HG03095 (cell line): ENCODE data around the gene TNFSF18.
"Not testable (repeated sequence)": the region's sequence is repeated elsewhere in the genome, so short reads cannot be mapped to it uniquely, and the experiment has no call there.

Experiments
- ATAC-seq: cut with Tn5 transposase; IDR thresholded peaks from one replicate; pipeline ENCODE4 v1.9.1; 2021; ENCODE audit warnings: moderate library complexity; ENCODE audit not compliant: unreplicated experiment

Gene TNFSF18, protein sequence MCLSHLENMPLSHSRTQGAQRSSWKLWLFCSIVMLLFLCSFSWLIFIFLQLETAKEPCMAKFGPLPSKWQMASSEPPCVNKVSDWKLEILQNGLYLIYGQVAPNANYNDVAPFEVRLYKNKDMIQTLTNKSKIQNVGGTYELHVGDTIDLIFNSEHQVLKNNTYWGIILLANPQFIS

DNA sequence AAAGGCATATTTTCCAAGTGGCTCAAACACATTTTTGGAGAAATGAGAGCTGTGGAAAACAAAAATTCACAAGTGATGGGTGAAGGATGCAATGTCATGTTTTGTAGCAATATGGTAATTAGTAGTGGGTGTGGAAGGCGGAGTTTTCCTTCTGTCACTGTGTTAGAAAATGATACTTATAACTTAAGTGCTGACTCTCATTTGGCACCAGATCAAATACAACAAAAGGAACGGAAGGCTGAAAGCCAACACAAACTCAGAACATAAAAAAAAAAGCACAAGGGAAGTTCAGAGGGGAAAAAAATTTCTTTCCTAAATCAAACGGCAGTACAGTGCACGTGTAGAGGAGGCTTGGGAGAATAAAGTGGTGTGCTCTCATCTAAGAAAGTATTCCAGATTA, at the start of gene TNFSF18:
TNFSF18 (minus strand) TSS at position 77 of the 400 bp plus-strand sequence; CDS start at position 32, 45 bp downstream.
- no peak for ATAC-seq

DNA sequence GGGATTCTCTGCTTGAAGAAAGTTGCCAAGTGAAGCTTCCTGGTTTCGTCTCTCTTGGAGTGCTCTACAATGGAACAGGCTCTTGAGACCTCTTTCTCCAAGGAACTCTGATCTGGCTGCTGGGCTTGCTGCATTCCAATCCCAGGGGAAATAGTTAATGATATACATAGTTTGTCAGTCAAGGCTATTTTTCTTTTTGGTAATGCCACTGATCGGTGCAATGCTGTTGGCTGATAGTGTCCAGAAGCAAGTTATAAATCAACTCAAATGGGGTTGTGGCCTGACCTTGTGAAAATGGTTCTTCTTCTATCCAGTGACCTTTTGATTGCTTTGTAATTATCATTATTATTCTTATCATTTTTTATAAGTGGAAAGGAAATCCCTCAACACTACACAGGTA, 48.4 kb upstream of the TNFSF18 start:
- no peak for ATAC-seq

DNA sequence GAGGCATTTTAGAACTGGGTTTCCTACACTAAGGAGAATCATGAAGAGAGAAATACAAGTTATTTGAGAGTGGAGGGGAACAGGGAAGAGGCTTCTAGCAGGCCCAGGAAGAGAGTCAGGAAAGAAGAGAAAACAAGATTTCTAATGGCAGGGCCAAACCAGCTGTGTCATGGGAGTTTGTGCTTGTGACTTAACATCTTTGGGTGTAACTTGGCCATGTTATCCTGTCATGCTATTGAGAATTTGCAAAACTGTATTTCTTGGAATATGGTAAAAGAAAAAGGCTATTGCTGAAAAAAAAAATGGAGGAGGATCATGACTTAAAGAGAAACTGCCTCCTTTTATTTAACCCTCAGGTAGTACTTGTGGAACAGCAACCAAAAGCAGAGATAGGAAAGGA, 47.4 kb upstream of the TNFSF18 start:
- ATAC-seq = no peak

DNA sequence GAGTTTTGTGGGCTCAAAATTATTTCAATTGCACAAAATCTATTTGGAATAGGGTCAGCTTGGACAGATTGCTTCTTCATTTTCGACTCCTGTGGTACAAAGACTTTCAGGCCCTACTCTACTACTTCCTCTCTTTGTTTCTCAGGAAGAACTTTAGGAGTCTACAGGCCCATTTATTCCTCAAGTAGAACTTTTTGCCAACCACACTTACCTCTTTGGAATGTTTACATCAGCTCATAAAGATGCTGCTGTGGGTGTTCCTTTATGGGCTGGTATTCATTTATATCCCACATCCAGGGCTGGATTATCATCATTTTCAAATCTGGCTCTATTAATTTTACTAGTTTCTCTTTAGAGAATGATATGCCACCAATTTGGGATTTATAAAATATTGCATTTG, 46.3 kb upstream of the TNFSF18 start:
- ATAC-seq = no peak

DNA sequence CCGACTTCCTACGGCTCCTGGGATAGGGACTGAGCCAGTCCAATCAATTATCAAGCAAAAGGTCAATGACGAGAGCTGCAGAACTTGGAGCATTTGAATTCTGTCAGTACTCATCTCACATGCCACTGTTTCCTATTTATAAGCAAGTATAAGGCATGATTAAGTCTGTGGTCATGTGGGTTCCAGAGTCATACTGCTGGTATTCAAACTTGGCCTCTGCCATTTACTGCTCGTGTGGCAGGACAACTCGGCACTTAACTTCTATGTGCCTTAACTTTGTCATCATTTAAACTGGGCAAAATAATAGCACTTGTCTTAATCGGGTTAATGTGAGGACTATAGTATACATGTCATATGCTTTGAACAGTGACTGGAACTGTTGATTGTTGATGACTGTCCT, 44.9 kb upstream of the TNFSF18 start:
- no peak for ATAC-seq

DNA sequence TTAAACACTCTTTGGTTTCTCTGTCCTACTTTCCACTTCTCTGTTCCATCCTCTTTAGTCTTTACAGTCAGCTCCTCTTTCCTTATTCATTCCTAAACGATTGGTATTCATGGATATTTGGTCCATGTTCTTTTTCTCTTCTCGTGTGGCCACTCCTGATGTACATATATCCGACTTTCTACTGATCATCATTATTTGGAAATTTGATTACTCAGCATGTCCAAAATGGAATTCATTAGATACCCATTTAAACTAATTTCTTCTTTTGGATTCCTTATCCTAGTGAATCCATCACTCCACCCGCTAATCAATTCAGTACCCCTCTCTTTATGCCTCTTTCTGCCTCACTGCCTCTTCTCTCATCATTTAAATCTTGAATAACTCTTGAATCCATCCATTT, 43.8 kb upstream of the TNFSF18 start:
- ATAC-seq = no peak

DNA sequence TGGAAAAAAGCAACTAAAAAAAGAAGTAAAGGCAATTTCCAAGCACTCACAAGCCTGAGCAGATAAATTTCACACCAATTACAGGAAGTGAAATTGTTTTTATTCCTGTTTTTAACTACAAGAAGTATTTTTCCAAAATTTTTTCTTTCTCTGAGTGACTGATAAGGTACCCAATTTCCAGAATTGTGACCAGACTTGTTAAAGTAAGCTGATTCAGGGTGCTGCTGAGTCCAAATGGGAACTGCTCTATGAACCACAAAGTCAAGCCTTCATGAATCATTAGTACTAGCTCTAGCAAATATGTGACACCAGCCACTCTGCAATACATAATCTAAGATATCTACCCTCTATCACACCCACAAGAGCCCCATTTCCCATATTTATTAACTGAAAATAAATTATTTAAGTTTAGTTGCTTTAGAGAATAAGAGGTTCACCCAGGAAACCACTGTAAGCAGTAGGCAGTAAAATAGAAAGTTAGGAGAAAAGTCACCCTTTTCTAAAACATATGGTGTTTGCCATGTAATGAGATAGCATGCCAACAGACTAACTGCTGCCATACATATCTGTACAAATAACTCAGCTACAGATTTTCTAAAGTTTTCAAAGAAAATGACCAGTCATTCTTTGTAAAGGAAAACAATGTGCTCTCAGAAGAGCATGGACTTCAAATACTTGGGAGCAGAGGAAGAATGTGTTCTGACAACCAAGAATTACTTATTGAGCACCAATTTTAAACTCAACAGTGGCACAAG, 43.1 kb upstream of the TNFSF18 start:
- ATAC-seq = no peak

DNA sequence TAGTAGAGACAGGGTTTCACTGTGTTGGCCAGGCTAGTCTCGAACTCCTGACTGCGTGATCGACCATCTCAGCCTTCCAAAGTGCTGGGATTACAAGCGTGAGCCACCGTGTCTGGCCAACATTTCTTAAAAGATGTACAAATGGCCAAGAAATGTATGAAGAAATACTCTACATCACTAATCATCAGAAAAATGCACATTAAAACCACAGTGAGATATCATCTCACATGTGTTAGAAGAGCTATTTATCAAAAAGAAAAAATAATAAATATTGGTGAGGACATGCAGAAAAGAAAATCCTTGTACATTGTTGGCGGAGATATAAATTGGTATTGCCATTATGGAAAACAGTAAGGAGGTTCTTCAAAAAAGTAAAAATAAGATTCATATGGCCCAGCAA, 33.6 kb upstream of the TNFSF18 start:
- ATAC-seq = no peak

DNA sequence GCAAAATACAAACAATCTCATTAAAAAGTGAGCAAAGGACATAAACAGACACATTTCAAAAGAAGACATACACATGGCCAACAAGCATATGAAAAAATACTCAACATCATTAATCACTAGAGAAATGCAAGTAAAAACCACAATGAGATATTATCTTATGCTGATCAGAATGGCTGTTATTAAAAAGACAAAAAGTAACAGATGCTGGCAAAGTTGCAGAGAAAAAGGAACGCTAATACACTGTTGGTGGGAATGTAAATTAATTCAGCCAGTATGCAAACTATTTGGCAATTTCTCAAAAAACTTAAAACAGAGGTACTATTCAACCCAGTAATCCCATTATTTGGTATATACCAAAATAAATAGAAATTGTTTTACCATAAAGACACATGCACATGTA, 32.2 kb upstream of the TNFSF18 start:
- ATAC-seq = no peak

DNA sequence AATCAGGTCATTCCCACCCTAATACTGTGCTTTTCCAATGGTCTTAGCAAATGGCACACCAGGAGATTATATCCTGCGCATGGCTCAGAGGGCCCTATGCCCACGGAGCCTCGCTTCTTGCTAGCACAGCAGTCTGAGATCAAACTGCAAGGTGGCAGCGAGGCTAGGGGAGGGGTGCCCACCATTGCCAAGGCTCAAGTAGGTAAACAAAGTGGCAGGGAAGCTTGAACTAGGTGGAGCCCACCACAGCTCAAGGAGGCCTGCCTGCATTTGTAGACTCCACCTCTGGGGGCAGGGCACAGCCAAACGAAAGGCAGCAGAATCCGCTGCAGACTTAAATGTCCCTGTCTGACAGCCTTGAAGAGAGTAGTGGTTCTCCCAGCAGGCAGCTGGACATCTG, 23.5 kb upstream of the TNFSF18 start:
- ATAC-seq = not testable (repeated sequence)

DNA sequence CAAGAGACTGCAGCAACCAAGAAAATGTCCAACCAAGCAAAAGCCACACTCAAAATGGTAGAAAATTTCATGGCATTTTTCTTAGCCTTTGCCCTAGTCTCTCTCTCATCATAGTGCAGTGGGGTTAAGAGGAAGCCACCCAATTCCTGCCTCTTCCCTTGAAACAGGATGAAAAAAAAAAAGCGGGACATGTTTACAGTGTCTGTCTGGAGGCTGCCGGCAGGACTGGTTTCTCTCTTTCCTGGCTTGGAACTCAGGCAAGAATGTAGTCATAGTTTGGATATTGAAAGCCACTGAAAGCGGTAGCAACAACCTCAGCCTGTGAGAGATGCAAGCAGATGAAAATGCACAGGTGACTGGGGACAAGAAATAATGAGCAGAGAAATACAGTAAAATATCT, 13.3 kb upstream of the TNFSF18 start:
- no peak for ATAC-seq

DNA sequence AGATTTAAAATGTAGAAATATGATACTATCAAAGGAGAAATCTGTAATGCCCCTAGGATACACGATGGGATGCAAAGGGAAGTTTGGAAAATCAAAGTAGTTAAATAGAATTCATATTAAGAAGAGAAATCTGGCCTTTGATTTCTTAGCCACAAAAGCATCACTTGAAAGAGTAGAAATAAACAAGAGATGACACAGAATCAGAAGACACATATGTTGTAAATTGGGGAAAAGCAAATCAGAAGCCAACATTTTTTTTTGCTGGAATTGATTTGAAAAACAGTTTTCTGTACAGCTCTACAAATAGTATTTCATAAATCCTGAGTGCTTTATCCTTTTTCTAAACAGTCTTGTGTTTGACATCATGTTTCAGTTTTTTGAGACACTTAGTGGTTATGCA, 12.4 kb upstream of the TNFSF18 start:
- no peak for ATAC-seq

DNA sequence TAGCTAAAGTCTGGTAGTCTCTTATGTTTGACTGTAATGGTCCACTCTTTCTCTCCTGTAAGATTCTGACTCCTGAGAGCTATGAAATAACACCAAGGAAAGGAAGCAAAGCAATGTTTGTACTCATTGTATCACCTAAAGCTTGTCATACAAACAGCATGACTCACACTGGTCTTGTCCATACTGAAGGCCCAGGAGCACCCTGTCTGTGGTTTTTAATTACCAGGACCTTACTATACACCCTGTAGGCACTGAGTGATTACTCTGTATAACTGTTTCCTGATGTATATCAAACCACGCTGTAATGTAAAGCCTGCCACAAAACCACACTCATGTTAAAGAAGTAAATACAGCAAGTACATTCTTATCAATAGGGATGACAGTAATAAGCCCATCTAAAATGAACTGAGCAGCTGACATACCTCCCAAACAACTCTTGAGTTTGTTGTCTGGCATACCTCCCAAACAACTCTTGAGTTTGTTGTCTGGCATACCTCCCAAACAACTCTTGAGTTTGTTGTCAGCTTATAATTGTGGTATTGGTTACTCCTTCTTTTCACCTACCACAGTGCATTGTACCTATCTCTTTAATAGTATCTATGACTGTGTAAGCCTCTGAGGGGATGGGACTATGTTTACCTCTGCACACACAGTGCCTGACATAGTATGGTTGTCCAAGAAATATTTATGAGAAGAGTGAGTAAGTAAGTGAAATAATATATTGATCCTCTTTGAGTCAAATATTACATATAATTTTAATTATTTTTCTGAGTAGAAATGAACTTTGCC, 11.6 kb upstream of the TNFSF18 start:
- ATAC-seq = no peak

DNA sequence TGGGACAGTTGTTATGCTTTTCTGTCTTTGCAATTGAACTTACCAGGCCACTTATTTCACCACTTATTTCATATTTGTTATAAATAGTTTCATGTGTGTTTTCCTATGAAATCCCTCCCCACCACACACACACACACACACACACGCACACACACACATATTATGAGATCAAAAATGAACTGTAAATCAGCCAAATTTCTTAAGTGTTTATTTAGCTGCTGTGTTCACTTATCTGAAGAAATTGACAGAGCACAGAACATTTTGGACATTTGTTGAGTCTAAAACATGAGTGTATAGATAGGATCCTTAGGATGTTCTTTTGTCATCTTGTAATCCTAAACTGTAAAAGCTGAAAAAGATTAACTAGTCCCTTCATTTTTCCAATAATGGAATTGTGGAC, 7.8 kb upstream of the TNFSF18 start:
- no peak for ATAC-seq

DNA sequence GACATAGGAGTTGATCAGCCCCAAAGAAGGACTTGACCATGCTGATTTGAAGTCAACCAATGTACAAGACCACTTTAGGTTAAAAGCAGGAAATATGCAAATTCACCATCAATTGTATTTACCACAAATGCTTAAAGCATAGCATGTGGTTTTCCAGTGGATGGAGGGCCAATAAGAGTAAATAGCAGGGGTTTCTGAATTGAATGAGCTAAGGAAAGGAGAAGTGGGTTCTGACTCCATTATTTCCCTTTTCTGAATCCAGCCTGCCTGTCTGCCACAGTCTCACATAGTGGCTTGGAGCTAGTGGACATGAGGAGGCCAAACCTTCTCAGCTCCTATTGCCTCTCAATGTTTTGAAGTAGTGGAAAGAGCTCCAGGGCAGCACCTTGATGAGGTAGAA, 7.2 kb upstream of the TNFSF18 start:
- no peak for ATAC-seq

DNA sequence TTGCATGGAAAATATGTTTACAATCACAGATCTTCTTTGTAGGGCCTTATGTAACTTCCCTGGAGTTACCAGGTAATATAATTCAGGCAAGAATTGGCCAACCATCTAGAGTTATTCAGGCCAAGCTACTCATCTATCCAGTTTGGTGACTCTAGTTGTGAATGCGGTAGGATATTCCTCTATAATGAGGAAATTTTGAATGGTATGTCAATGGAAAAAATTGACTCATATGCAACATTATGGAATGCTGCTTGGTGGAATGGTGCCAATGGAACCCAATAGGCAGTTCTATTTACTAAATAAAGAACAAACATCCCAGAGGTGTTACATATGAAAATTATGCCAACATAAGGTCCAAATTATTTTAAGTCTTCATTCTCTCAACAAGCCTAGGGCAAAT, 5.6 kb upstream of the TNFSF18 start:
- ATAC-seq = no peak

DNA sequence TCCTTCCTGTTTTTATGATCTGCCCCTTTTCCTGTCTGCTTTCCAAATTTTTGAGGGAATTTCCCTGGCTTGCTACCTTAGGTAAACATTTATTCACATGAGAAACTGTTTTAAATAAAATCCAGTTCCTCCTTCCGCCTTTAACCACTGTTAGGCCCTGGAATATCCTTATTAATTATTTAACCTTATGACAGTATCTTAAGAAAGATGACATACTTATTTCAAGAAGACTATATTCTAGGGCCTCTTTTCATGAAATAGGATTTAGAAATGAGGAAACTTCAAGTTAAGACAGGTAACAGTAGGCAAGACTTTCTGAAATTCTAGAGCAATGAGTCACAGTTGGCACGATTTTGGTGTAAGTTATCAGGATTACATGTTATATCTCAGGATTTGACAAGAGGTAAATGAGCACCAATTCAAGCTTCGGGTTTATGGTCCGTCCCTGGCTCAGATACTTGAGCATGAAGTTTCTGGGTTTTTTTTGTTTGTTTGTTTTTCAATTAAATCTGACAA, 2.0 kb upstream of the TNFSF18 start:
- ATAC-seq = no peak

DNA sequence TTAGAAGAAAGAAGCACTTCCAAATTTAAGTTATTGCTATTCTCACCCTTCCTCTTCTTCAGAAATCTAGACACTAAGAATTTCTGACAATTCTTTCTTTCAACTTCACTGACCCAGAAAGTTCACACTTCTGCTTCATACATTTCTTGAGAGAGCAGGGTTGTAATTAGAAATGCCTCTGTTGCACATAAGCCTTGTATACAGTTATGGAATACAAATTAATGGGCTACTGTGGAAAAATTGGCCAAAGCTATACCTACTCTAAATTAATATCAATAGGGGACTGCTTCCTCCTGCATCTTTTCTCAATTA, 1.5 kb downstream of the TNFSF18 start:
- no peak for ATAC-seq

DNA sequence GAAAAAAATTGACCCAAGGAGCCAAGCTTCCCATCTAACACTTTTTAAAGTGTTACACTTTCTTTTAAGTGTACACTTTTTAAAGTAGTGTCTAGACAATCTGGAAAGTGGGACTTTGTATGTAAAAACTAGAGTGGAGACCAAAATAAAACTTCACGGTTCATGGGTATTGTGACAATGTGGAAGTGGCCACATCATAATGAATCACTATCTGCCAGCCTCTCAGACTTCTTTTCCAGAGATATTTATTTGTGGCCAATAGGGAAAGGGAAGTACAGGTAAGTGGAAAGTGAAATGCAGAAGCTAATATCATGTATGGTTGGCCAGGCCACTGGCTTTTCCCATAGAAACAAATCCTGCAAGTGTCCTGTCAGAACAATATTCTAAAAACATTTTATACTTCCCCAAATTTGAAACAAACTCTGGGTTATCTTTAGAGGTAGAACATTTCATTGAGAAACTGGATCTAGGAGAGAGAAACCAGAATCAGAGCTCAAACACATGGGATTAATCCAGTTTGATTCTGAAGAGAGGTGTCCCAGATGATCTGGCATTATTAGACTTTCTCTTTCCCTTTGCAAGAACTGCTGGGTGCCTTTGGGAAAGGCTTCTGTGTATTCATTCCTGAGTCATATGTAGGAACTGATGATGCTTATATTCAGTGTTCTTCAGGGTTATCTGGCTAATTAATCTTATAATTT, 2.0 kb downstream of the TNFSF18 start:
- no peak for ATAC-seq

DNA sequence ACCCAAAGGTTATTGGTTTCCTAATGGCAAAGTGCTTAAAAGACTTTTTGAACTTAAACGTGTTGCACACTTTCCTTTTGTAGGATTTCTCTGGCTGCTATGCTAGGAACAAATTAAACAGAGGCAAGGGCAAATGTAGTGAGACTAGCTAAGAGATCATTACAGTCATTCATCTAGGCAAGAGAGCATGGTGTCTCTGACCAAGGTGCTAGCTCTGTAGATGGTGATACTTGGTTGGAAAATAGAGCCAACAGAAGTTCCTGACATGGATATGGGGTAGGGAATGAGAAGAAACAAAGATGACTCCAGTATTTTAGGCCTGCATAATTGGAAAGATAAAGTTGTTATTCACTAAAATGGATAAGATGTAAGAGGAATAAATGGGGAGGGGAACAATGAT, 6.1 kb downstream of the TNFSF18 start:
- no peak for ATAC-seq

DNA sequence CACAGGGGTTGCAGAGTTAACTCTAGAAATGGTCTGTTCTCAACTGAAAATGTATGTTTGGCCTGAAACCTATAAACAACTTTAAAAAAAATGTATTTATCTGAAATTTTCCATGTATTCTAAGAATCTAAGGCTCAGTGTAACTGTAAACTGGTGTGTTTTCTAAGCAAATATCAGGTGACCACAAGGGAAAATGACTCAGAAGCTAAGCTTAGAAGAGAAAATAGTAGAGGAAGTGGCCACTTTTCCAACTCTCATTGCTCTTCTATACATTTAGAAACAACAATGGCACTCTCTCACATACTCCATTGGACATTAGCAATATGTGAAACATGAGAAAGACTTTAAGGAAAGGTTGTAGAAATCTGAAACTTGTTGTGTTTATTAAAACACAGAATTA, 7.5 kb downstream of the TNFSF18 start:
- ATAC-seq = no peak
